T-helper 9 cell (primary cell): ENCODE data around the gene SAMD13.

ENCODE experiments used
- DNase-seq: peaks from one replicate; pipeline ENCODE4 v3.0.0-alpha.2; 2020
- total RNA-seq, 2 donors: gene quantifications; one replicate each; lab custom pipeline; 2026; lab: John Stamatoyannopoulos, UW

Gene SAMD13
- 0 to 0.21 reads per million in 2 donors for total RNA-seq

GRCh38 chr1:84301004-84301784 lies at the start of gene SAMD13:
SAMD13 (plus strand) TSS chr1:84301708; CDS start chr1:84303235, 1,527 bp downstream.
- DNase-seq = peak; percentile 21

- no peak for DNase-seq
Measured at GRCh38 chr1:84253036-84253435, 48.5 kb upstream of the SAMD13 start.

- DNase-seq = no peak
Measured at GRCh38 chr1:84253891-84254290, 47.6 kb upstream of the SAMD13 start.

GRCh38 chr1:84254703-84255238 lies 46.7 kb upstream of the SAMD13 start:
- no peak for DNase-seq

GRCh38 chr1:84255582-84255981 lies 45.9 kb upstream of the SAMD13 start:
- DNase-seq = no peak

GRCh38 chr1:84257617-84258016 lies 43.9 kb upstream of the SAMD13 start:
- no peak for DNase-seq

- no peak for DNase-seq
Measured at GRCh38 chr1:84259376-84259775, 42.1 kb upstream of the SAMD13 start.

GRCh38 chr1:84259989-84260388 lies 41.5 kb upstream of the SAMD13 start:
- no peak for DNase-seq

- no peak for DNase-seq
Measured at GRCh38 chr1:84260852-84261518, 40.5 kb upstream of the SAMD13 start.

- DNase-seq = no peak
Measured at GRCh38 chr1:84264961-84265360, 36.5 kb upstream of the SAMD13 start.

- no peak for DNase-seq
Measured at GRCh38 chr1:84265867-84266266, 35.6 kb upstream of the SAMD13 start.

- no peak for DNase-seq
Measured at GRCh38 chr1:84266748-84267147, 34.8 kb upstream of the SAMD13 start.

- DNase-seq = no peak
Measured at GRCh38 chr1:84267476-84267875, 34.0 kb upstream of the SAMD13 start.

- DNase-seq = no peak
Measured at GRCh38 chr1:84268346-84268745, 33.2 kb upstream of the SAMD13 start.

- DNase-seq = no peak
Measured at GRCh38 chr1:84269306-84269705, 32.2 kb upstream of the SAMD13 start.

- DNase-seq = no peak
Measured at GRCh38 chr1:84271441-84272151, 29.9 kb upstream of the SAMD13 start.

GRCh38 chr1:84272401-84272800 lies 29.1 kb upstream of the SAMD13 start:
- DNase-seq = no peak

- DNase-seq = no peak
Measured at GRCh38 chr1:84277343-84278059, 24.0 kb upstream of the SAMD13 start.

GRCh38 chr1:84278905-84279304 lies 22.6 kb upstream of the SAMD13 start:
- DNase-seq = no peak

GRCh38 chr1:84280912-84281311 lies 20.6 kb upstream of the SAMD13 start:
- no peak for DNase-seq

GRCh38 chr1:84282780-84283333 lies 18.7 kb upstream of the SAMD13 start:
- DNase-seq = no peak

- DNase-seq = no peak
Measured at GRCh38 chr1:84283381-84283780, 18.1 kb upstream of the SAMD13 start.
